ENCODE results near the gene COX19.

The COX19 gene

GRCh38 chr7:922334-923107 is 52.8 kb downstream of the COX19 start:
- peak; percentile 58 for DNase-seq

- no peak for DNase-seq
These were observed 53.6 kb downstream of the COX19 start for GRCh38 chr7:921581-922333.

DNA sequence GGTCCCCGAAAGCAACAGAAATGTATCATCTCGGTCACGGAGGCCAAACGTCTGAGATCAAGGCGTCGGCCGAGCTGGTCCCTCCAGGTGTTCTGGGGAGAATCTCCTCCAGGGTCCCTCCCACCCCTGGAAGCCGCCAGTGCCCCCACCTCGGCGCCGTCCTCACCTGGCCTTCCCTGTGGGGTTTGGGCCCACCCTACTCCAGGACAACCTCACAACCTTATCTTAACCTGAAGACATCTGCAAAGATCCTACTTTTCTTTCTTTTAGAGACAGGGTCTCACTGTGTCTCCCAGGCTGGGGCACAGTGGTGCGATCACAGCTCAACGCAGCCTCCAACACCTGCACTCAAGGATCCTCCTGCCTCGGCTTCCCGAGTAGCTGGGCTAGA is 54.3 kb downstream of the COX19 start:
- no peak for DNase-seq

GRCh38 chr7:920351-921070 is 54.8 kb downstream of the COX19 start:
- no peak for DNase-seq

DNA sequence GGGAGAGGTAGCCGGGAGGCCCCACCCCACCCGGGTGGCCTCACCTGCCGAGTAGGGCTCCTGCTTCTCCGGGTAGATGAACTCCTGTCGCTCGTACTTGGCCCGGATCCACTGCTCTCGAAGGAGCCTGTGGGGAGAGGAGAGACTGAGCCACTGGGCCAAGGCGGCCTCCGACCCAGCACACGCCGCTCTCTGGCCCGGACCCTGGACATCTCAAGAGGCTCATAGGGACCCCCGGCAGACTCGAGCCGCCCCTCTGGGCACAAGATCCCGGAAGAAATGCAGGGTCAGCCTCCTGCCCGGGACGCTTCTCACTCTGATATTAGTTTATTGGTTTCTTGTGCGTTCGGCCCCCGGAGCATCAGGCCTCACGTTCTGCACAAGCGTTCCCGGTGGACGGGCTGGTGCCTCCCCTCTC is 55.4 kb downstream of the COX19 start:
- DNase-seq = no peak

DNA sequence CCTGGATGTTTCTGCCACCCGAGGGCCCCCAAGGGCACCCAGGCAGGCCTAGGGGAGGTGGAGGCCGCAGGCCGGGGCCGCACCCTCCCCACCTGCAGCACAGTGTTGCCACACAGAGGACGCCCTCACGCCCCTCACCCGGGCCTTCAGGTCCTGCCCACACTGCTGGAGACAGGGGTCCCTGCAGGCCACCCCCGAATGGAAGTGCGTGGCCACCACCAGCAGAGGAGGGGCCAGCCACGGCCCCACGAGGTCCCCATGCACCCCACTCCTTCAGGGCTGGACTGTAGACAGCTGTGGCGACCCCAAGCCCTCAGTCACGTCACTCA is 56.3 kb downstream of the COX19 start:
- no peak for DNase-seq

DNA sequence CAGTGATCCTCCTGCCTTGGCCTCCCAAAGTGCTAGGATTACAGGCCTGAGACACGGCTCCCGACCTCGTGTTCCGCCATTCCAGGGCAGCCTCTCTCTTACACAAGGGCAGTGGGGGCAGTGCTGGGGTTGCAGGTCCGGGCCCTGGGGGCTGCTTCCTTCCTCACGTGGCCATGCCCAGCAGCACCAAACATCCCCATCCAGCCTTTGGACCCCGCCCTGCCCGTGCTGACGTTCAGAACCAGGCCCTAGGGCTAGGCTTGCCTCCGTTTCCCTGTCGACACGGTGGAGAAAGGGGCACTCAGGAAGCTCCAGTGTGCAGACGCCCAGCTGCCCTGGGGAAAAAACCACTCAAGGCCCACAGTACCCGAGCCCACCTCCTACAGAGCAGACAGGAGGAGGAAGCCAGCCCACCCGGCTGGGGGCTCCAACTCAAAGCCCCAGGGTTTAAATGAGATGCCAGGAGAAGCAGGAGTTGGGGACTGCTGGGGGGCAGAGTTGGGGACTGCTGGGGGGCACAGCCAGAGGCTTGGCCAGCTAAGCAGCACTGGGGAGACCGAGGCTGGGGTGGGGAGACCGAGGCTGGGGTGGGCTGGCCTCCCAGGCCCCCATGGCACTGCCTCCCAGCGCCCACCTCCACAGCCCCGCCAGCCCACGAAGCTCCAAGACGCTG is 56.8 kb downstream of the COX19 start:
- DNase-seq = no peak

DNA sequence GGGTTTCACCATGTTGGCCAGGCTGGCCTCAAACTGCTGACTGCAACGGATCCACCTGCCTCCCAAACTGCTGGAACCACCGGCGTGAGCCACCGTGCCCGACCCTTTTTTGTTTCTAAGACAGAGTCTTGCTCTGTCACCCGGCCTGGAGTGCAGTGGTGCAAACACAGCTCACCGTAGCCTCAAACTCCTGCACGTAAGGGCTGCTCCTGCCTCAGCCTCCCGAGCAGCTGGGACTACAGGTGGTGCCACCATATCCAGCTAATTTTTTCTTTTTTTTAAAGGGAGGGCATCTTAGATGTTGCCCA is 57.3 kb downstream of the COX19 start:
- no peak for DNase-seq

DNA sequence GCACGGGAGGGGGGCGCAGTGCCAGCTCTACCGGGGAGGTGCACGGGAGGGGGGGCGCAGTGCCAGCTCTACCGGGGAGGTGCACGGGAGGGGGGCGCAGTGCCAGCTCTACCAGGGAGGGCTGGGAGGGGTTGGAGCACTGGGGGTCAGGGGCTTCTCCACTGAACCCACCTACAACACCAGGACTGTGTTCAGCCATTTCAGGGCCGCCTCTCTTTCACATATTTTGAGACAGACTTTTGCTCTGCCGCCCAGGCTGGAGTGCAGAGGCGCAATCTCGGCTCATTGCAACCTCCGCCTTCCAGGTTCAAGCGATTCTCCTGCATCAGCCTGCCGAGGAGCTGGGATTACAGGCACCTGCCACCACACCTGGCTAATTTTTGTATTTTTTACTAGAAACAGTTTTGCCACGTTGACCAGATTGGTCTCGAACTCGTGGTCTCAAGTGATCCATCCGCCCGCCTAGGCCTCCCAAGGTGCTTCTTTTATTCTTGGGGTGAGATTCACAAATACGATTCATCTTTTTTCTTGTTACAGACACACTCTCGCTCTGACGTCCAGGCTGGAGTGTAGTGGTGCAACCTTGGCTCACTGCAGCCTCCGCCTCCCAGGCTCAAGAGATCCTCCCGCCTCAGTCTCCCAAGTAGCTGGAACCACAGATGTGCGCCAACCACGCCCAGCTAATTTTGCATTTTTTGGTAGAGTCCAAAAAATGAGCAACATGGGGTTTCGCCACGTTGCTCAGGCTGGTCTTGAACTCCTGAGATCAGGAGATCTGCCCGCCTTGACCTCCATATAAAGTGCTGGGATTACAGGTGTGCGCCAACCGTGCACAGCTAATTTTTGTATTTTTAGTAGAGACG is 57.9 kb downstream of the COX19 start:
- no peak for DNase-seq

GRCh38 chr7:916291-916941 is 58.9 kb downstream of the COX19 start:
- DNase-seq = no peak

Measured in activated gamma-delta T cell (primary cell).